NCI-H187 (cell line): ENCODE results near the gene MAN2C1.

Experiments used
- DNase-seq, 2 experiments: peaks; one replicate each; lab custom pipeline; 2025; lab: John Stamatoyannopoulos, UW

Gene MAN2C1

DNA sequence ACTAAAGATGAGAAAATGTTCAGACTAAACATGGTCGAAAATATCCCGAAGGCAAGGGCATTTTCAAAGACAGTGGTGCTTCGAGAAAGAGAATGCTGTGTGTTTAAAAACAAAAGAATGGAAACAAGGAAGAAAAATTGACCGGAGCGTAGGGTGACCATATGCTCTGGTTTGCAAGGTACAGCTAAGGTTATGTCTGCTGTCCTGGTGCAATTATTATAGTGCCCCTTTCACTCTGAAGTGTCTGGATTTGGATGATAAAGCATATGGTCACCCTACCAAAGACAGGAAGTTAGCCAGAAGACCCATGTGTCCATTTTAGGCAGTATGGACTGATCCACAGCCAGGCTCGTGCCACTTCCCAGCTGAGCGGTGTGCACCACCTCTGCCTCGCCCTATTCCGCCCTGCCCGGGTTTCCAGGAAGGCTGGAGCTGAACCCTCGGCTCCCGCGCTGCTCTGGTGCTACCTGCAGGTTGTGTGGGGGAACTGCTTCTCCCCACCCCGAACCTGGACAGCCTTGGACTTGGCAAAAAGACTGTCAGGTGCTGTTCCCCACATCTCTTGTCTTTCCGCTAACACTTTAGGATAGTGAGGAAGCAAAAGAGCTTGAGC, 60.5 kb downstream of the MAN2C1 start:
- DNase-seq = no peak

DNA sequence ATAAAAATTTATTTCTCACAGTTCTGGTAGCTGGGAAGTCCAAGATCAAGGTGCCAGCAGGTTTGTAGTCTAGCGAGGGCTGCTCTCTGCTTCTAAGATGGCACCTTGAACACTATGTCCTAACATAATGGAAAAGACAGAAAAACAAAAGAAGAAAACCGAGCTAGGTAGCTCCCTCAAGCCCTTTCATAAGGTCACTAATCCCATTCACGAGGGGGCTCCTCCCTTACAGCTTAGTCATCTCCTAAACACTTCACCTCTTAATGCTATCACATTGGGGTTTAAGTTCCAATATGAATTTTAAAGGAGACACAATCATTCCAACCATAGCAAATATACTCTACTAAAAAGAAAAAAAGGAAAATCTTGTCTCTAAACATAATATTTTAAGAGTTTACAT, 62.2 kb downstream of the MAN2C1 start:
- no peak for DNase-seq
